Heart left ventricle (tissue), 13 donors: ENCODE measurements around the gene ITPRIPL1.

ENCODE experiments used
- POLR2A ChIP-seq, 2 donors: fragments of 450-650 bp; IDR thresholded peaks; one replicate each; pipeline ENCODE4 v1.6.1; 2017; ENCODE audit warnings: antibody characterized with exemption in 2 of 2, mild to moderate bottlenecking in 2 of 2, moderate library complexity in 2 of 2
- TF ChIP-seq, protein P1 (sequence below), 12 donors: fragments of 200-600 bp; sonication (generic) in 4 of 12; IDR thresholded peaks; one replicate each; pipeline versions ENCODE4 v1.5.0 to v1.8.0; 2018 to 2022; ENCODE audit warnings: antibody characterized with exemption in 12 of 12, mild to moderate bottlenecking in 5 of 12
- donor health status: ischemic (EF 13 %, LVEDD 7.1; RV severe dilation, severe dysfunction).
- donor health status: DM: no; HTN: yes; CAD: no.
- donor health status: DM: no; HTN: no; CAD: no.
- donor health status: ischemic (EF 25% LVEDD 6.9; RV normal size, moderate dysfunction).
- donor health status: ischemic (EF 25% LVEDD 5.7; RV mildly dilated, moderate dysfunction).
- donor health status: ischemic (EF 35%, LVEDD 5.7; RV mildly dilated, moderate dysfunction).
- donor health status: nonischemic (EF 11% LVEDD 7.7; RV severe dilation, severe dysfunction).
- donor health status: DM: yes; HTN: yes; CAD: no.
- donor health status: PGD.
- donor health status: ischemic (EF 29% LVEDD 5.4; RV normal size, mild dysfunction).
- donor health status: nonischemic (EF 23%, LVEDD 6.1; RV moderate dilation, normal function).

DNA sequence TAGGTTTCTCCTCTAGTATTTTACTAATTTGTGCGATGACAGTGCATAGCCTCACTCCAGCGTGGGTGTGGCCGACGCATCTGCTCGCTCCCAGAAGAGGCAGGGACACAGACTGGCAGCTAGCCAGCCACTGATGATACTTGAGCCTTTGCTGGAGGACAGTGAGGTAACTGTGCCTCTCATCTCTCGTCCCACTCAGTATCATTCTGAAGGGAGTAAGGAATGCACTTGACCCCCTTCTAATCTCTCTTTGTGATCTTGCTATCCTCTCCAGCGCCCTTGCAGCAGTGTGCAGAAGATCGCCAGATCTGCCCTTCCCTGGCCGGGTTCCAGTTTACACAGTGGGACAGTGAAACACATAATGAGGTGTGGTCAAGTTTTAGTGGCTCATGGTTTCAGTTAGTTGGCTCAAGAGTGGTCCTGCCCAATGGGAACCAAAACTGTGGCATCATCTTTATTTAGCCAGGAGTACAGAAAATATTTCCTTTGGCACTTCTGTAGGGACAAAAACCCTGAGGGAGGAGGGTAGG, 28.0 kb downstream of the ITPRIPL1 start:
- TF ChIP-seq, protein P1, sequence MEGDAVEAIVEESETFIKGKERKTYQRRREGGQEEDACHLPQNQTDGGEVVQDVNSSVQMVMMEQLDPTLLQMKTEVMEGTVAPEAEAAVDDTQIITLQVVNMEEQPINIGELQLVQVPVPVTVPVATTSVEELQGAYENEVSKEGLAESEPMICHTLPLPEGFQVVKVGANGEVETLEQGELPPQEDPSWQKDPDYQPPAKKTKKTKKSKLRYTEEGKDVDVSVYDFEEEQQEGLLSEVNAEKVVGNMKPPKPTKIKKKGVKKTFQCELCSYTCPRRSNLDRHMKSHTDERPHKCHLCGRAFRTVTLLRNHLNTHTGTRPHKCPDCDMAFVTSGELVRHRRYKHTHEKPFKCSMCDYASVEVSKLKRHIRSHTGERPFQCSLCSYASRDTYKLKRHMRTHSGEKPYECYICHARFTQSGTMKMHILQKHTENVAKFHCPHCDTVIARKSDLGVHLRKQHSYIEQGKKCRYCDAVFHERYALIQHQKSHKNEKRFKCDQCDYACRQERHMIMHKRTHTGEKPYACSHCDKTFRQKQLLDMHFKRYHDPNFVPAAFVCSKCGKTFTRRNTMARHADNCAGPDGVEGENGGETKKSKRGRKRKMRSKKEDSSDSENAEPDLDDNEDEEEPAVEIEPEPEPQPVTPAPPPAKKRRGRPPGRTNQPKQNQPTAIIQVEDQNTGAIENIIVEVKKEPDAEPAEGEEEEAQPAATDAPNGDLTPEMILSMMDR (IDR thresholded peaks at IDR 0.05), result no peak
- no peak for TF ChIP-seq POLR2A (IDR thresholded peaks at IDR 0.05)
